Activated CD4-positive, alpha-beta memory T cell treated with anti-CD3 and anti-CD28 coated beads, Interleukin-2, amount 10 ng/mL, durations not matched to agents 7 days and 5 days (primary cell): ENCODE data around the gene CCDC102A. TPM values are rescaled to one million over a fixed set of nuclear protein-coding genes. Genes with fewer than 3 reads are reported as not detected.

ENCODE experiments used
- CTCF ChIA-PET: fragments of 350-600 bp; sonication (Branson Sonifier 250); formaldehyde crosslinking; loops from one replicate; lab custom pipeline; 2021; ENCODE audit warnings: antibody characterized with exemption, inconsistent platforms; lab: Charles Lee
- POLR2A ChIA-PET: fragments of 350-600 bp; sonication (Branson Sonifier 250); formaldehyde crosslinking; loops from one replicate; lab custom pipeline; 2021; ENCODE audit warnings: antibody characterized with exemption; lab: Charles Lee
- DNase-seq: peaks from one replicate; pipeline ENCODE4 v3.0.0-alpha.2; 2020
- H3K27ac Mint-ChIP-seq: one replicate; pipeline ENCODE4 v1.8.0; 2021; ENCODE audit warnings: mild to moderate bottlenecking, mixed read lengths
- H3K27me3 Mint-ChIP-seq: one replicate; pipeline ENCODE4 v1.8.0; 2021; ENCODE audit warnings: mixed read lengths
- H3K36me3 Mint-ChIP-seq: one replicate; pipeline ENCODE4 v1.8.0; 2021; ENCODE audit warnings: low read depth, mixed read lengths
- H3K4me1 Mint-ChIP-seq: one replicate; pipeline ENCODE4 v1.8.0; 2021; ENCODE audit warnings: mixed read lengths
- H3K4me3 Mint-ChIP-seq: one replicate; pipeline ENCODE4 v1.8.0; 2021; ENCODE audit warnings: mild to moderate bottlenecking, mixed read lengths
- H3K9me3 Mint-ChIP-seq: one replicate; pipeline ENCODE4 v1.8.0; 2021; ENCODE audit warnings: mixed read lengths
- total RNA-seq, 2 experiments: library from RNA; stranded (reverse); gene quantifications; one replicate each; pipeline ENCODE4 v1.2.3, GENCODE V29; 2021

Gene CCDC102A
- total RNA-seq, 2 experiments from 2014 or later = 9.1 to 9.7 TPM

DNA sequence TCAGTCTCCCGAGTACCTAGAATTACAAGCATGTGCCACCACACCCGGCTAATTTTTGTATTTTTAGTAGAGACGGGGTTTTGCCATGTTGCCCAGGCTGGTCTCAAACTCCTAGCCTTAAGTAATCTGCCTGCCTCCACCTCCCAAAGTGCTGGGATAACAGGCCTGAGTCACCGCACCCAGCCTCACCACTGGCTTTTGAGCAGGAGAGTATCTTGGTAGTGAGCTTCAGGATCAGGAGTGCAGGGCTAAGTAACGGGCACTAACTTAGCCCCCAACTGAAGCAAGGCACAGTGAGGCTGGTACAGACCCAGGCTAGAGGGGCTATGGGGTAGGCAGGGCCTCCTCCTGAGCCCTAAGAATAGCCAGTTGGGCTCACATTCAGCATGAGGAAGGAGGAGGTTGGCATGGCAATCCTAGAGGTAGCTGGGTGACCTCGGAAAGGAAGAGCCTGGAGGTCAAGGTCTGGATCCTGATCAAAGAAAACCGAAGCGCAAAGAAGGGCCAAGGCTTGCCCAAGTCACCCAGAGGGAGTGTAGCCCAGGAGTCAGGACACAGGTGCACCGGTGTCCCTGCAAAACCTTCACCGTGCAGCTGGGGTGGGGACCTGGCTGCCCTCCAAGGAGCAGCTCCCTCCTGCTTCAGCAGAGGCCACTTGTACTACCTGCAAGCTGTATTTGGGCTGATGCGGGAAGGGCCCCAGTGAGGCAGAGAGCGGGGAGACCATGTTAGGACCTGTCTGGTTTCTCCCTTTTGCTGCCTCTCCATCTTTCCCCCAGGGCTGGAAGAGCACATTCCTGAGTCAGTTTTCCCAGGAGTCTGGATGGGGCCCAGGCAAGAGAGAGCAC, 4.8 kb upstream of the CCDC102A start:
- POLR2A ChIA-PET = interaction anchor here (1.2 to 1.7 kb wide), 2 partner anchors 11 to 194 kb away, joined by 3 to 11 read pairs; partner anchors contain the start of gene KATNB1
- peak overlapping the region; percentile 75 for H3K27ac Mint-ChIP-seq
- H3K4me1 Mint-ChIP-seq = peaks cover 74% of the 10 kb centered on the region
- peaks cover 3% of the 10 kb centered on the region for H3K36me3 Mint-ChIP-seq
- DNase-seq = peak; percentile 15
- H3K27me3 Mint-ChIP-seq = no peaks in the 10 kb centered on the region
- CTCF ChIA-PET = interaction anchor here (0.6 to 2.0 kb wide), 7 partner anchors 21 to 1024 kb away, joined by 3 to 11 read pairs (median 3); no protein-coding TSS in a partner anchor
- H3K4me3 Mint-ChIP-seq = no peak overlapping the region
- H3K9me3 Mint-ChIP-seq = no peaks in the 10 kb centered on the region

DNA sequence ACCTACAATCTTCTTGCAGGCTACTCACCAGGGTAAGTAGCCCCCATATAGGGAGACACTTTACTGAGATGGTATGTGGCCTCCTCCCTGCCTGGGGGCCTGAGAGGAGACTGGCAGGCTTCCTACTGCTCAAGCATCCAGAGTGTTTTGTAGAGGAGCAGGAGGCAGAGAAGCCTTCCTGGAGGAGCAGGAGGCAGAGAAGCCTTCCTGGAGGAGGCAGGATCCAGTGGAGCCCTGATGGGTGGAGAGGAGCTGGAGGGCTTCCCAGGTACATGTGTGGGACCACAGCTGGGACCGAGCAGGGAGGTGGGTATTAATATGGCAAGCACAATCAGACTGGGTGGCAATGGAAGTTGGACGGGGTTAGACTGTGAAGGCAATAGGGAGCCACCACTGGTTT, 4.0 kb upstream of the CCDC102A start:
- CTCF ChIA-PET = interaction anchor here (0.6 to 1.4 kb wide), 4 partner anchors 36 to 1023 kb away, joined by 3 read pairs; no protein-coding TSS in a partner anchor
- POLR2A ChIA-PET = no interaction called here

DNA sequence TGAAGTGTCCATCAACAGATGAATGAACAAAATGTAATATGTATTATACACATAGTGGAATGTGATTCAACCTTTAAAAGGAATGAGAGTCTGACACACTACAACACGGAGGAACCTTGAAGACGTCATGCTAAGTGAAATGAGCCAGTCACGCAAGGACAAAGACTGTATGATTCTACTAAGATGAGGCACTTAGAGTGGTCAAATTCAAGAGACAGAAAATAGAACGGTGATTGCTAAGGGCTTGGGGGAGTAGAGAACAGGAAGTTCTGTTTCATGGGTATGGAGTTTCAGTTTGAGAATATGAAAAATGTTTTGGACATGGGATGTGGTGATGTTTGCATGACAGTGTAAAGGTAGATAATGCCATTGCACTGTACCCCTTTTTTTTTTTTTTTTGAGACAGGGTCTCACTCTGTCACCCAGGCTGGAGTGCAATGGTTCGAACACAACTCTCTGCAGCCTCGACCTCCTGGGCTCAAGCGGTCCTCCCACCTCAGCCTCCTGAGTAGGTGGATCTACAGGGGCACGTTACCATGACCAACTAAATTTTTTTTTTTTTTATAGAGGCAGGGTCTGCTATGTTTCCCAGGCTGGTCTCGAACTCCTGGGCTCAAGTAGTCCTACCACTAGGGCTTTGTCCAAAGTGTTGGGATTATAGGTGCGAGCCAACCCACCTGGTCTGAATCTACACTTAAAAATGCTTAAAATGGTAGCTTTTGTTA, 2.9 kb upstream of the CCDC102A start:
- Mint-ChIP-seq H3K27me3 (no peaks in the 10 kb centered on the region), H3K4me1 (peaks cover 75% of the 10 kb centered on the region), H3K27ac (peak overlapping the region; percentile 90), H3K9me3 (no peaks in the 10 kb centered on the region), H3K36me3 (no peaks in the 10 kb centered on the region), H3K4me3 (peak overlapping the region; percentile 69)
- ChIA-PET CTCF (interaction anchor here (1.2 to 1.6 kb wide), 4 partner anchors 38 to 240 kb away, joined by 3 to 5 read pairs (median 3); no protein-coding TSS in a partner anchor), POLR2A (interaction anchor here (1.0 to 3.1 kb wide), 3 partner anchors 53 to 126 kb away, joined by 3 to 23 read pairs (median 3); partner anchors contain the start of gene DOK4)
- peak; percentile 24 for DNase-seq

More for the DNA sequence above, 4.0 kb upstream of the CCDC102A start:
- Mint-ChIP-seq H3K4me3 (no peak overlapping the region), H3K9me3 (no peaks in the 10 kb centered on the region), H3K27ac (peak overlapping the region; percentile 11), H3K4me1 (peaks cover 73% of the 10 kb centered on the region), H3K27me3 (no peaks in the 10 kb centered on the region), H3K36me3 (no peaks in the 10 kb centered on the region)
- DNase-seq = peak; percentile 11

DNA sequence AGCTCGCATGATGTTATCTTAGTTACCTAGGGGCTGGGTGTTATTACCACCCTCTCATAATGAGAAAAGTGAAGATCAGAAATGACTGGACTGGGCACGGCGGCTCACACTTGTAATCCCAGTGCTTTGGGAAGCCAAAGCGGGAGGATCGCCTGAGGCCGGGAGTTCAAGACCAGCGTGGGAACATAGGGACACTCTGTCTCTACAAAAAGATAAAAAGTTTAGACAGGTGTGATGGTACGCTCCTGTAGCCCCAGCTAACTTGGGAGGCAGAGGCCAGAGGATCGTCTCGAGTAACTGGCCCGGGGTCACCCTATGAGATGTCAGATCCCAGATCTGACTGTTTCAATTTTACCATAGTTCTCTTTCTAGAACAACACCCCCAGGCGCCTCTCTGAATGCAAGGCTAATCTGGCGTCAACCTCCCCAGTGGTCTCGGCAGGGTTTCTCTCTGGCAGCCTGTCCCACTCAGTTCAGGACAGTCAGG, 1.9 kb upstream of the CCDC102A start:
- H3K4me3 Mint-ChIP-seq = peak overlapping the region; percentile 69
- H3K27me3 Mint-ChIP-seq = no peaks in the 10 kb centered on the region
- peaks cover 75% of the 10 kb centered on the region for H3K4me1 Mint-ChIP-seq
- H3K36me3 Mint-ChIP-seq = no peaks in the 10 kb centered on the region
- CTCF ChIA-PET = interaction anchor here (1.4 to 1.9 kb wide), 4 partner anchors 38 to 64 kb away, joined by 3 to 5 read pairs (median 4); no protein-coding TSS in a partner anchor
- POLR2A ChIA-PET = interaction anchor here (0.9 to 3.6 kb wide), 13 partner anchors 8 to 605 kb away, joined by 3 to 23 read pairs (median 7); partner anchors contain the start of genes DOK4, KATNB1 and POLR2C
- peak; percentile 43 for DNase-seq
- peak overlapping the region; percentile 90 for H3K27ac Mint-ChIP-seq
- no peaks in the 10 kb centered on the region for H3K9me3 Mint-ChIP-seq

DNA sequence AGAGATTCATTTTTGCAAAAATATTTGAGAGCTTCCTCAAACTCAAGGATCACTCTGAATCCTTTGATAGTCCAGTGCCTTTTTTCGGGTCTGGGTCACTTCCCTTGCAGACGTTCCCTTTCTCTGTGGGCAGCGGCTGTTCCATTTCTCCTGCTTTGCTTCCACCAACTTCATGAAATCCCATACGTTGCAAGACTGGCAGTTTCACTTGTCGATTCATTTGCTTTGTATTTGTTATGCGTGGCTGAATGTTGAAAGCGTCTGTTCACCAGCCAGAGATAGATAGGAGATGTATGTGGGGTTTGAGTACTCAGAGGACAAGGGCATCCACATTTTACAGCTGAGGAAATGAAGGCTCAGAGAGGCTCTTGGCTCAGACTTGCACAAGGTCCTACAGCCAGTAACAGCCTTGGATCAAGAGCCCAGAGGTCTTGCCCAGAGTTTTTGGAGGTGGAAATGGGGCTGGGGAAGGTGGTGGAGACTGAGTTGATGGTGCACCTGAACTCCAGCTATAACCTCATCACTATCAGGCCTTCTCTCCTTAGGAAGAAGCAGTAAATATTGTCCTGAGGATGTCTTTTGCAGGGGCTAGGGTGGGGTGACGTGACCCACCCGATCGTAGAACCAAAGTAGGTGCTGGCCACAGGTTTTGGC, 1.3 kb upstream of the CCDC102A start:
- ChIA-PET CTCF (interaction anchor here (0.8 to 1.9 kb wide), 9 partner anchors 16 to 75 kb away, joined by 3 to 10 read pairs (median 4); partner anchors contain the start of gene POLR2C), POLR2A (interaction anchor here (0.9 to 3.6 kb wide), 17 partner anchors 8 to 604 kb away, joined by 3 to 23 read pairs (median 6); partner anchors contain the start of genes DOK4, KATNB1 and POLR2C)
- Mint-ChIP-seq H3K36me3 (no peaks in the 10 kb centered on the region), H3K27ac (peak overlapping the region; percentile 90), H3K4me1 (peaks cover 77% of the 10 kb centered on the region), H3K9me3 (no peaks in the 10 kb centered on the region), H3K4me3 (peak overlapping the region; percentile 69), H3K27me3 (no peaks in the 10 kb centered on the region)
- DNase-seq = peak; percentile 23

DNA sequence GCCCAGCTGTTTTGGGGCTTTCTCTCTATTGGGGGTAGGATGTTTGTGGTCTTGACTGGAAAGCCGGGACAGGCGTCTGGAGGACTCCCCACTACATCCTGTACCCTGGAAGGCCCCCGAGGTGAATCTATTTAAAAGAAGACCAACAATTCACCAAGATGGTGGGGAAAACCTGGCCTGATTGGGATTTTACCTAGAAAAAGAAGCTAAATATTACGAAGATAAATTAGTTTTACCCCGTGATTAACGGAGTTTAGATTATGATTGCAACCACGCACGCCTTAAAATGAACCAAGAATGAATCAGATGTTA, 779 bp upstream of the CCDC102A start:
- DNase-seq = no peak
- Mint-ChIP-seq H3K36me3 (no peaks in the 10 kb centered on the region), H3K4me3 (peak overlapping the region; percentile 69), H3K4me1 (peaks cover 76% of the 10 kb centered on the region), H3K27ac (peak overlapping the region; percentile 90), H3K27me3 (no peaks in the 10 kb centered on the region), H3K9me3 (no peaks in the 10 kb centered on the region)
- ChIA-PET POLR2A (interaction anchor here (0.6 to 3.6 kb wide), 18 partner anchors 9 to 604 kb away, joined by 3 to 23 read pairs (median 6); partner anchors contain the start of genes CIAPIN1, COQ9, DOK4 and KATNB1), CTCF (interaction anchor here (0.8 to 1.9 kb wide), 8 partner anchors 16 to 237 kb away, joined by 3 to 10 read pairs (median 4); partner anchors contain the start of gene POLR2C)

DNA sequence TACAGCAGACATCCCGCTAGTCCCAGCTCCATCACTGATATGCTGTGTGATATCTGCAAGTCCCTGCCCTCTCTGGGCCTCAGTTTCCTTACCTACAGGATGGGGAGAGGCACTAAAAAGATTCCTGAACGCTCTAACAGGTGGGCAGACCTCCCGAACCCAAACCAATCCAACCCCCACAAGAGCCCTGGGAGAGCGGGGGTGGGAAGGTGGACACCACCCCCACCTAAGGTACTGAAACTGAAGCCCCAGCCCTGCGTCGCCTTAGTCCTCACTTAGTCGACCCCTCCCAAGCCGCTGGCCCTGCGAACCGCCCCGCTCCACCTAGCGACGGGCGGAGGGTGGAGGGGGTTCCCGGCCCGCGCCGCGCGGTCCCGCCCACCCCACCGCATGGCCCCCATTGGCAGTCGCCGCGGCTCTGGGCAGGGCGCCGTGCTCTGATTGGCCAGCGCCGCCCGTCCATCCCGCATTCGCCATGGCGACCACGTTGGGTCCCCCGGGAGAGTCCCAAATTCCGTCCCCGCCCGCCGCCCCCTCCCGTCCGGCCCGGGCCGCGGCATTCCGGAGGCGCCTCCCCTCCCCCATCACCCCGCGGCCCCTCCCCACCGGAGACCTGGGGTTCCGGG, 578 bp downstream of the CCDC102A start:
- H3K4me3 Mint-ChIP-seq = peak overlapping the region; percentile 79
- no peaks in the 10 kb centered on the region for H3K36me3 Mint-ChIP-seq
- CTCF ChIA-PET = interaction anchor here (1.0 to 2.4 kb wide), 3 partner anchors 16 to 73 kb away, joined by 3 to 10 read pairs (median 3); partner anchors contain the start of gene POLR2C
- DNase-seq = peak; percentile 95
- no peaks in the 10 kb centered on the region for H3K9me3 Mint-ChIP-seq
- H3K27ac Mint-ChIP-seq = peak overlapping the region; percentile 80
- peaks cover 79% of the 10 kb centered on the region for H3K4me1 Mint-ChIP-seq
- no peaks in the 10 kb centered on the region for H3K27me3 Mint-ChIP-seq
- POLR2A ChIA-PET = interaction anchor here (0.8 to 3.6 kb wide), 9 partner anchors 8 to 89 kb away, joined by 3 to 23 read pairs (median 14); partner anchors contain the start of genes CIAPIN1, COQ9, DOK4 and POLR2C

DNA sequence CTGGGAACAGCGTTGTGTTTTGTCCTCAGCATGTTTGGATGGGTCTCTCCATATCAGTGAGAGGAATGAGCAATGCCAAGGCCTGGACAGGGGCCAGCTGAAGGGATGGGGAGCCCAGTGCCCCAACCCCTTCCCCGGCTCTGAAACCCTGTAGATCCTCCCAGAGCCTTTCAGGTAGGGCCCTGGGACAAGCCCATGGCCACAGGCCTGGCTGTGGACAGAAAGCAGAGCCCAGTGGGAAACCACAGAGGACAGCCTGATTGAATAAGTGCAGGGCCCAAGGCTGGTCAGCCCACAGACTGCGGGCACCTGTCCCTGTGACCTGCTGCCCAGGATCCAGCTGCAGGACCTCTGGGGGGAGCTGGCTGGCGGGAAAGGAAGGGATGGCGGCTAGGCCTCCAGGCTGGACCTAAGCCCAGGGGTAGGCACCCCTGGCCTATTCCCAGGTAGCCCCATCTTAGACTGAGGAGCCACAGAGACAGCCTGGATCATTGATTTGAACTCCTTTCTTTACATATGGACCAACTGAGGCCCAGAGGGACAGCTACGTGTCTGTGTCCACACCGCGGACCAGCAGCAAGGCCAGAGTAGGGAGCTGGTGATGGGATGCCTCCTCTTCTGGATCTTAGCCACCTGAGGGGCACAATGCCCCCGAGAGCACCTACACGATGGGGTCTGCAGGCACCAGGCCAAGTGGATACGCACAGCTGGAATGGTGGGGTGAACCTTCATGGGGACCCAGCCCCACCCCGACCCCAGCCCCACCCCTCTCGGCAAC, 1.3 kb downstream of the CCDC102A start:
- Mint-ChIP-seq H3K27ac (peak overlapping the region; percentile 80), H3K36me3 (no peaks in the 10 kb centered on the region), H3K9me3 (no peaks in the 10 kb centered on the region), H3K4me3 (peak overlapping the region; percentile 79), H3K27me3 (no peaks in the 10 kb centered on the region), H3K4me1 (peaks cover 81% of the 10 kb centered on the region)
- ChIA-PET POLR2A (interaction anchor here (0.6 to 3.6 kb wide), 5 partner anchors 16 to 66 kb away, joined by 3 to 15 read pairs (median 4); no protein-coding TSS in a partner anchor), CTCF (interaction anchor here (1.0 to 2.4 kb wide), 3 partner anchors 15 to 73 kb away, joined by 3 to 10 read pairs (median 3); partner anchors contain the start of gene POLR2C)
- peak; percentile 25 for DNase-seq

DNA sequence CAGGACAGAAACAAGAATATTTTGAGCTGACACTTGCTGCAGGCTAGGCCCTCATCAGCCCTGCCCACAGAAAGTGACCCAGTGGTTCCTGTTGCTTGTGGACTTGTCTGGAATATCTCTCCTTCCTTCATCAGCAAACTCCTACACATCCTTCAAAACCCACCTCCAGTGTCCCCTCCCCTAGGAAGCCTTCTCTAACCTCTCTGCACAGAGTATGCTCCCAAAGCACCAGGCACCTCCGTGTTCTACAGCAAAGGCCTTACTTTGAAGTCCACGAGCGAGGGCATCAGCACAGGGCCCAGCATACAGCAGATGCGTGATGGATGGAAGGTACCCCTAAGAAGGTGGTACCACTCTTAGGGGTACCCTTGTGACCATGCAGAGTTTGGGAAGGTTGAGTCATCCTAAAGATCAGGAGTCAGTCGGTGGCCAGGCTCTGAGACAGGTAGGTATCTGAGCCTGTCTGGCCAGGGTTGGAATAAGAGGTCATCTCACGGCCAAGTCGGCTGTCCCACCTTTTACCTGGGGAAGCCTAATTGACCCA, 2.0 kb downstream of the CCDC102A start:
- no peaks in the 10 kb centered on the region for H3K9me3 Mint-ChIP-seq
- H3K4me1 Mint-ChIP-seq = peaks cover 84% of the 10 kb centered on the region
- peak; percentile 21 for DNase-seq
- H3K27ac Mint-ChIP-seq = peak overlapping the region; percentile 80
- H3K4me3 Mint-ChIP-seq = peak overlapping the region; percentile 5
- CTCF ChIA-PET = interaction anchor here (0.7 to 2.4 kb wide), 3 partner anchors 14 to 458 kb away, joined by 3 to 10 read pairs (median 3); no protein-coding TSS in a partner anchor
- POLR2A ChIA-PET = interaction anchor here (1.0 kb wide), 1 partner anchor 15 kb away, joined by 4 read pairs; no protein-coding TSS in a partner anchor
- H3K36me3 Mint-ChIP-seq = peaks cover 4% of the 10 kb centered on the region
- no peaks in the 10 kb centered on the region for H3K27me3 Mint-ChIP-seq
